ENCODE results near the gene NSD1.

The NSD1 gene

GRCh38 chr5:177133096-177133852, at the start of gene NSD1:
NSD1 (plus strand) TSS chr5:177133773; CDS start chr5:177135104, 1,331 bp downstream.
- DNase-seq = peak in 1 of 2 experiments; percentile 22

- no peak for DNase-seq
These were observed 49.4 kb upstream of the NSD1 start for GRCh38 chr5:177084175-177084574.

GRCh38 chr5:177085985-177086653, 47.5 kb upstream of the NSD1 start:
- no peak for DNase-seq

- DNase-seq = peak; percentile 11 to 82
These were observed 46.7 kb upstream of the NSD1 start, which contains the start of gene FGFR4 for GRCh38 chr5:177086654-177087397. FGFR4 (plus strand) TSS chr5:177086915; CDS start chr5:177089603, 2,688 bp downstream.

GRCh38 chr5:177087398-177088005, 46.1 kb upstream of the NSD1 start:
- DNase-seq = no peak

- no peak for DNase-seq
These were observed 44.4 kb upstream of the NSD1 start for GRCh38 chr5:177089127-177089526.

- no peak for DNase-seq
These were observed 43.5 kb upstream of the NSD1 start for GRCh38 chr5:177089825-177090641.

GRCh38 chr5:177090813-177091212, 42.8 kb upstream of the NSD1 start:
- DNase-seq = no peak

- no peak for DNase-seq
These were observed 42.3 kb upstream of the NSD1 start for GRCh38 chr5:177091232-177091631.

- no peak for DNase-seq
These were observed 41.1 kb upstream of the NSD1 start for GRCh38 chr5:177092178-177093081.

GRCh38 chr5:177093082-177093712, 40.4 kb upstream of the NSD1 start:
- no peak for DNase-seq

GRCh38 chr5:177093803-177094202, 39.8 kb upstream of the NSD1 start:
- no peak for DNase-seq

GRCh38 chr5:177094224-177095087, 39.1 kb upstream of the NSD1 start:
- DNase-seq = no peak

- no peak for DNase-seq
These were observed 38.4 kb upstream of the NSD1 start for GRCh38 chr5:177095088-177095669.

- DNase-seq = no peak
These were observed 37.2 kb upstream of the NSD1 start for GRCh38 chr5:177096162-177097015.

- DNase-seq = no peak
These were observed 36.3 kb upstream of the NSD1 start for GRCh38 chr5:177097016-177097985.

GRCh38 chr5:177098120-177098469, 35.5 kb upstream of the NSD1 start:
- DNase-seq = no peak
